Memory B cell (primary cell): Measurements from ENCODE around the gene ZNF79.
A peak's percentile ranks its signal among the peaks of the same experiment; 100 is the strongest.

Source experiments
- ATAC-seq: fragments of 150-1000 bp; cut with Tn5 transposase; 2 replicates; pipeline ENCODE4 v1.10.0; 2021; ENCODE audit warnings: low read depth, mild to moderate bottlenecking, moderate library complexity
- DNase-seq, 2 donors: peaks; one replicate each; pipeline ENCODE4 v3.0.0; 2022; ENCODE audit warnings: low spot score in 2 of 2
- H3K27ac Mint-ChIP-seq: one replicate; pipeline ENCODE4 v1.8.0; 2022; ENCODE audit warnings: mild to moderate bottlenecking, moderate library complexity, mixed read lengths
- H3K27me3 Mint-ChIP-seq: one replicate; pipeline ENCODE4 v1.8.0; 2022; ENCODE audit warnings: mixed read lengths
- H3K36me3 Mint-ChIP-seq: one replicate; pipeline ENCODE4 v1.8.0; 2022; ENCODE audit warnings: mild to moderate bottlenecking, mixed read lengths
- H3K4me1 Mint-ChIP-seq: one replicate; pipeline ENCODE4 v1.8.0; 2022; ENCODE audit warnings: mixed read lengths
- H3K4me3 Mint-ChIP-seq: one replicate; pipeline ENCODE4 v1.8.0; 2022; ENCODE audit warnings: mild to moderate bottlenecking, moderate library complexity, mixed read lengths
- H3K9me3 Mint-ChIP-seq: one replicate; pipeline ENCODE4 v1.8.0; 2022; ENCODE audit warnings: mixed read lengths

ZNF79 gene

DNA sequence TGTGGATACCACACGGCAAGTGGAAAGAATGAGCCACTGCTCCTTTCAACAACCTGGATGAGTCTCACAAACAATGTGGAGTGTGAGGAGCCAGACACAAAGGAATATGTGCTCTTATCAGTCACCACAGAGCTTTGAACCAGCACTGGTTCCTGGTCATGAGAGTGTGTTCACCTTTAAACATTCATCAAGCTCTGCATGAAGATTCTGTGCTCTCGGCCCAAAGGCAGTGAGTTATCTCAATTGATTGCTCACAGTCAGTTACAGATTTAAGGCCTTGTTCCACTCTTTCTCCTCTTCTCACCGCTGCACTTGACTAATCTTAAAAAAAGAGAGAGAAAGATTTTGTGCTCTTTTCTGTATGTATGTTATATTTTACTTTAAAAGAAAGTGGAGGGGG lies 46.5 kb downstream of the ZNF79 start:
- DNase-seq (no peak), ATAC-seq (no peak)
- no peaks in the 10 kb centered on the region for H3K4me1 Mint-ChIP-seq
- H3K9me3 Mint-ChIP-seq = peaks cover 3% of the 10 kb centered on the region
- peaks cover 27% of the 10 kb centered on the region for H3K36me3 Mint-ChIP-seq
- no peak overlapping the region for H3K4me3 Mint-ChIP-seq
- no peak overlapping the region for H3K27ac Mint-ChIP-seq
- H3K27me3 Mint-ChIP-seq = no peaks in the 10 kb centered on the region

DNA sequence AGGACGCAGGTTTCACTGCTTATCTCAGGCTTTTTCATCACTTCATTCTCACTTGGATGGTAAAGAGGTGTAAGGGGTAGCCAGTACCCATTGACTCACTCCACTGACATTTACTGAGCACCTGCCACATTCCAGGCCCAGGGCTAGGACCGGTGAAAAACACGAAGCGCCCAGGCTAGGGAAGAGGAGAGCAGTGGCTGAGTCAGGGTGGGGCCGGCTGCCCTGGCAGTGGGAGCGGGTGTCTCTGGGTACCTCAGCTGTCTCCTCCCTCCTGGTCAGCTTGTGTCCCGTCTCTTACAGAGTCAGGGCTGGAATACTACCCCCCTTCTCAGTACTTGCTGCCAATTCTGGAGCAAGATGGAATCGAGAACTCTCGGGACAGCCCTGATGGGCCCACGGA lies 49.3 kb downstream of the ZNF79 start:
- H3K36me3 Mint-ChIP-seq = peaks cover 24% of the 10 kb centered on the region
- peaks cover 3% of the 10 kb centered on the region for H3K9me3 Mint-ChIP-seq
- ATAC-seq = no peak
- H3K27ac Mint-ChIP-seq = no peak overlapping the region
- no peak for DNase-seq
- no peaks in the 10 kb centered on the region for H3K4me1 Mint-ChIP-seq
- H3K27me3 Mint-ChIP-seq = no peaks in the 10 kb centered on the region
- no peak overlapping the region for H3K4me3 Mint-ChIP-seq

DNA sequence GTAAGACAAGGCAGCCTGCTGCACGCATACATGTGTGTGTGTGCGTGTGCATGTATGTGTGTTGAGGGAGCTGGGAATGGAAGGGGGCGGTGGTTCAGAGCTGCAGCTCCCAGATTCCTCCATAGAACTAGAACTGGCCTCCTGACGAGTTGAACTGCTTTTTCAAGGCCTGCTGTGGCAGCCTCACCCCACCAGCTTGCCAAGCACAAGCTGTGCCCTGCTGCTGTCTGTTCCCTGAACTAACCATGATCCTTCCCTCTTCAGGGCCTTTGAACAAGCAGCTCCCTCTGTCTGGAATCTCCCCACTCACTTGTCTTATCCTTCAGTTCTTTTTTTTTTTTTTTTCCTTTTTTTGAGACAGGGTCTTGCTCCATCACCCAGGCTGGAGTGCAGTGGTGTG lies 49.8 kb downstream of the ZNF79 start:
- peaks cover 3% of the 10 kb centered on the region for H3K9me3 Mint-ChIP-seq
- H3K36me3 Mint-ChIP-seq = peaks cover 27% of the 10 kb centered on the region
- no peaks in the 10 kb centered on the region for H3K27me3 Mint-ChIP-seq
- no peak overlapping the region for H3K4me3 Mint-ChIP-seq
- no peak overlapping the region for H3K27ac Mint-ChIP-seq
- DNase-seq (no peak), ATAC-seq (no peak)
- H3K4me1 Mint-ChIP-seq = no peaks in the 10 kb centered on the region

DNA sequence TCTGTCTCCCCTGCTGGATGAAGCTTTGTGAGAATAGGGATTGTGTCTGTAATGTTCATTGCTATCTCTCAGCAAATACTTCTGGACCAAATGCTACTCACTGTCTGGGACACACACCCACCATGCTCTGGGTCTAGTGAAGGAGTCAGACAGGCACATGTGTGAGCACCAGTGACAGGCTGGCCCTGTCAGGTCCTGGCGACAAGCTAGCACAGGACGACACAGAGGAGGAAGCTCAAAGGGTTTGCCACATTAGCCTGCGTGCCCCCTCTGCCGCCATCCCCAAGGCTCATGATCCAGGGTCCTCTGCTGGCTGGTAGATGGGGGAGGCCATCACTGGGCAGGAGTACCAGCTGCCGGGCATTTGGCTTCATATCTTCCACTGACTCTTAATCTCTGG lies 50.4 kb downstream of the ZNF79 start:
- DNase-seq (no peak), ATAC-seq (no peak)
- Mint-ChIP-seq H3K36me3 (peaks cover 28% of the 10 kb centered on the region), H3K27me3 (no peaks in the 10 kb centered on the region), H3K27ac (no peak overlapping the region), H3K9me3 (peaks cover 3% of the 10 kb centered on the region), H3K4me3 (no peak overlapping the region), H3K4me1 (no peaks in the 10 kb centered on the region)

DNA sequence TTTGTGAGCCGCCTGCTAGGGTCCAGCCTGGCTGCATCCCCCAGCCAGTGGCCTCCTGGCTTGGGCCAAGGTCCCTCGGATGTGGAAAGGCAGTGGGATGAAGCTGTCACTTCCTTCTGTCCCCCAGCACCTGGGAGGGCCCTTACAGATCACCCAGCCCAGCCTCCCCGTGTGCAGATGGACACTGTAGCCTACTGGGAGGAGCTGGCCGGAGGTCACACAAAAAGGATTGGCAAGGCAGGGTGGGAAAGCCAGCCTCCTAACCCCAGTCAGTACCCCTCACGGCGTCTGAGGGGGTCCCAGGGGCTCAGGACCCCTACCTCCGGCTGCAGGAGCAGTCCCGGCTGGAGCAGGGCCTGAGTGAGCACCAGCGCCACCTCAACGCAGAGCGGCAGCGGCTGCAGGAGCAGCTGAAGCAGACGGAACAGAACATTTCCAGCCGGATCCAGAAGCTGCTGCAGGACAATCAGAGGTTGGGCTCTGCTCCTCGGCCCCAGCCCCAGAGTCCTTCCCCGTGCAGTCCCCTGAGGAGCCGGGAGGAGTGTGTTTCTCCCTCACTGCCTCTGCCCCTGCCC lies 55.4 kb downstream of the ZNF79 start:
- no peak overlapping the region for H3K27ac Mint-ChIP-seq
- H3K4me1 Mint-ChIP-seq = no peaks in the 10 kb centered on the region
- no peak overlapping the region for H3K4me3 Mint-ChIP-seq
- no peaks in the 10 kb centered on the region for H3K9me3 Mint-ChIP-seq
- DNase-seq = no peak
- H3K27me3 Mint-ChIP-seq = no peaks in the 10 kb centered on the region
- no peak for ATAC-seq
- peaks cover 22% of the 10 kb centered on the region for H3K36me3 Mint-ChIP-seq

DNA sequence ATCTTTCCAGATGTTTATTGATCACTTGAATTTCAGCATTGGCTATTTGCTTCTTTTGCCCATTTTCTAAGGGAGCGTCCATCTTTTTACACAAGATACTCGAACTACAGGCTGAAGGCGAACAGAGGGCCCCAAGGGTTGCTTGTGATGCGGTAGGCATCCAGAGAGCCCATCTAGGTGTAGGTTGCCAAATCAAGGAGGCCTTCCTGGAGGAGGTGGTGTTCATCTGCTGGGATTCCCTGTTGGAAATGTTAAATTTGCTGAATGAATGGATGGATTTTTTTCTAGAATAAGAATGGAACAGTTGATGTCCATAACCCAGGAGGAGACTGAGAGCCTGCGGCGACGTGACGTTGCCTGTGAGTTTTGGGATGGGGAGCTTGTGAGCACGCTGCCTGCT lies 58.5 kb downstream of the ZNF79 start:
- DNase-seq = no peak
- H3K4me1 Mint-ChIP-seq = no peaks in the 10 kb centered on the region
- H3K9me3 Mint-ChIP-seq = no peaks in the 10 kb centered on the region
- peaks cover 27% of the 10 kb centered on the region for H3K36me3 Mint-ChIP-seq
- ATAC-seq = no peak
- H3K27me3 Mint-ChIP-seq = no peaks in the 10 kb centered on the region
- H3K27ac Mint-ChIP-seq = no peak overlapping the region
- no peak overlapping the region for H3K4me3 Mint-ChIP-seq

DNA sequence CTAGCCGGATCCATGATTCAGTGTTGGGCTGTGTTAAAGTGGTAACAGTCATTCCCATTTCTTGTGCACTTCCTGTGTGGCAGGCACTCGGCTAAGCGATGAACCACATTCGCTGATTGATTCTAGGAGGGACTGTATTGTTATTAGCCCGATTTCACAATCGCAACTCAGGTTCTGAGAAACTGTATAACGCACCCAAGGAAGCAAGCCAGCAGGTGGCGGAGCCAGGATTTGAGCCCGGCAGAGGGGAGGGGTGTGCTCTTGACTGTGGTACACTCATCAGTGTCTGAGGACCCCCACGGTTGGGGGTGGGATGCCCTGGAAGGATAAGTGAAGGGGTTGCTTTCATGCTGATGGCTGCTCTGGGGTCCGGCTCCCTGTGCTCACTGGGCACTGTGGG lies 61.8 kb downstream of the ZNF79 start:
- Mint-ChIP-seq H3K36me3 (peaks cover 29% of the 10 kb centered on the region), H3K27me3 (no peaks in the 10 kb centered on the region)

DNA sequence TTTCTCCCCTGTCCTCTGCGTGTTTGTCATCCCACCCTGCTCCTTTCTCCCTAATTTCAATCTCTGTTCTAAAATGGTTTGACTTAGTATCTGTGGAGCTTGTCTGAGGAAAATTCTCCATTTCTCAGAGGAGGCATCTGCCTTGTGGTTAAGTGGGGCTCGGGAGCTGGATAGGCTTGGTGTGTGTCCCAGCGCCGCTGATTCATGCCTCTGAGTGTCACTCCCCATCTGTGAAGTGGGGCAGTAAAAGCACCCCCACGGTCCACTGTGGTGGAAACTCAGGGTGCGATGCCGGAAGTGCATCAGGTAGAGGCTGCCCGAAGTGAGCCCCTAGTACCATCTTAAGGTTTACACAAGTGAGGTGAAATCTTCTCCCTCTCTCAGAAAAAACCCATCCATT lies 64.8 kb downstream of the ZNF79 start:
- no peak overlapping the region for H3K27ac Mint-ChIP-seq
- H3K9me3 Mint-ChIP-seq = no peaks in the 10 kb centered on the region
- ATAC-seq (no peak), DNase-seq (no peak)
- H3K27me3 Mint-ChIP-seq = no peaks in the 10 kb centered on the region
- no peaks in the 10 kb centered on the region for H3K4me1 Mint-ChIP-seq
- H3K36me3 Mint-ChIP-seq = peaks cover 32% of the 10 kb centered on the region
- H3K4me3 Mint-ChIP-seq = no peak overlapping the region

More for the DNA sequence above, 61.8 kb downstream of the ZNF79 start:
- DNase-seq = no peak
- ATAC-seq = no peak
- H3K9me3 Mint-ChIP-seq = no peaks in the 10 kb centered on the region
- no peaks in the 10 kb centered on the region for H3K4me1 Mint-ChIP-seq
- H3K27ac Mint-ChIP-seq = peak overlapping the region; percentile 38
- no peak overlapping the region for H3K4me3 Mint-ChIP-seq

DNA sequence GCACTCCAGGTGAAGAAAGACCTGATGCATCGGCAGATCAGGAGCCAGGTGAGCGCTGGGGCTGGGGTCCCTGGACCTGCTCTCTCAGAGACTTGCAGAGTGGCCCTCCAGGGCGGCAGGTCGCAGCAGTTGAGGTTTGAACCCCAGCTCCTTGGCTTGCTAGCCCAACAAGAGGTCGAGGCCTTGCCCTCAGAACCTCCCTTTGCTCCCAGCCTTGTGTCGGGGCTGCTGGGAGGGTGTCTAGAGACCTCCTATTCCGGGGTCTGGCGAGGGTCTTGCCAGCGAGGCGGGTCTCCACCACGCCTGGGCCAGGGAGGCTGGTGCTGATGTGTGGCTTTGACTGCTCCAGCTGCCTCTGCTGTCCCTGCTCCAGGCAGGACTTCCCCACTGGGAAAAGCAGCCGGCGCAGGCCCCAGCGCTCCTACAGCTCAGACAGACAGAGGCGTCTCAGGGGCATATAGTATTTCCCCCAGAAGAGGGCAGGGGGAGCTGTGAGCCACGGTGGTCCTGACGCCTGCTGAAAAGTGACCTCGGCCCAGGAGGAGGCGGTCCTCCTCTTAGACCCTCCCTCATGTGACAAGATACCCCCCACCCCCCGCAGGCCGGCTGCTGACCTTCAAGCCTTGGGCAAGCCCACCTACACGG lies 65.4 kb downstream of the ZNF79 start:
- no peak overlapping the region for H3K4me3 Mint-ChIP-seq
- no peak for ATAC-seq
- no peak overlapping the region for H3K27ac Mint-ChIP-seq
- H3K36me3 Mint-ChIP-seq = peaks cover 31% of the 10 kb centered on the region
- no peaks in the 10 kb centered on the region for H3K4me1 Mint-ChIP-seq
- H3K27me3 Mint-ChIP-seq = no peaks in the 10 kb centered on the region
- no peaks in the 10 kb centered on the region for H3K9me3 Mint-ChIP-seq
- DNase-seq = no peak

DNA sequence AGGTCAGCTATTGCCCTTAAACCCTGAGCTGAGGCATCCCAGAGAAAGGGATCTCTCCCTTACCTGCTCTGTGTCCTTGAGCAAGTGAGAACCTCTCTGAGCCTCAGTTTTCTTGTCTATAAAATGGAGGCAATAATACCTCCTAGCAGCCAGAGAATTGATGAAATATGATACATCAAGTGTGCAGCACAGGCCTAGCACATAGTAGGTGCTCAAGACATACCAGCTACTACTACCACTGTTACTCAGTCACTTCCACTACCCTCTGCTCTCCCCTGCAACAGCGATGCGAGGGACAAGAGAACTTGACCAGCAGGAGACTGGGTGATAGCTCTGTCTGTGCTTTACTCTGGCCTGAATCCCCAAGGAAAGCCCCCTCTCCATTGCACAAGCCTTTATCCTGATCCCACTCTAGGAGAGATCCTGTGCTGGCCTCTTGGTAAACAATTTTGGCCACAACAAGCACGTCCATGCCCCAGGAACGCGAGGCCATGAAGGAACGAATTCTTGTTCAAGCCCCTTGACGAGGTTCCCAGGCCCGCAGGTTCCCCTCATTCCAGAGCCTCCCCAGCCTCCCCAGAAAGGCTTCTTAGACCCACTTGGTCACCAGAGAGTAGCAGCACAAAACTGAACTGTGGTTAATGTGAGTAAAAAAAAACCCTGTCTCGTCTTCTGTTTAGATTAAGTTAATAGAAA lies 66.5 kb downstream of the ZNF79 start:
- Mint-ChIP-seq H3K27me3 (no peaks in the 10 kb centered on the region), H3K4me3 (no peak overlapping the region), H3K36me3 (peaks cover 29% of the 10 kb centered on the region), H3K27ac (no peak overlapping the region), H3K4me1 (no peaks in the 10 kb centered on the region), H3K9me3 (no peaks in the 10 kb centered on the region)
- no peak for ATAC-seq
- no peak for DNase-seq

DNA sequence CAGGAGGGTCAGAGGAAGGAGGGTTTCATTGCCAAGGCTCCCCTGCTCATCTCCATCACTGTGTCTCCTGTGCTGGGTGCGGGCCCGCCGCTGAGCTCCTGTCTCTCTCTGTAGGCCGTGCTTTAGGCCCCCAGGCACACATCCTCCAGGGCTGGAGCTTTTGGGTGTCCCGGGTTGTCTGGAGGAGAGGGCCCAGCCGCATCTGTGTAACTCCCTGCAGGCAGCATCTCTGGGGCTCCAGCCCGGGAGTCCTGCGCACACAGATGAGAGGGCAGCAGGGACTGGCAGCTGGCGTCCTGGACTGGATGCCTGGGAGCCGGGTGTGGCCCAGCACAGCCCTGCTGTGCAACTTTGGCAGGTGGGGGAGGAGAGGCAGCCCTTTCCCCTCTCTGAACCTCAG lies 67.3 kb downstream of the ZNF79 start:
- DNase-seq = no peak
- ATAC-seq = no peak
- Mint-ChIP-seq H3K9me3 (no peaks in the 10 kb centered on the region), H3K4me1 (no peaks in the 10 kb centered on the region), H3K36me3 (peaks cover 32% of the 10 kb centered on the region), H3K27ac (no peak overlapping the region), H3K4me3 (no peak overlapping the region), H3K27me3 (no peaks in the 10 kb centered on the region)

DNA sequence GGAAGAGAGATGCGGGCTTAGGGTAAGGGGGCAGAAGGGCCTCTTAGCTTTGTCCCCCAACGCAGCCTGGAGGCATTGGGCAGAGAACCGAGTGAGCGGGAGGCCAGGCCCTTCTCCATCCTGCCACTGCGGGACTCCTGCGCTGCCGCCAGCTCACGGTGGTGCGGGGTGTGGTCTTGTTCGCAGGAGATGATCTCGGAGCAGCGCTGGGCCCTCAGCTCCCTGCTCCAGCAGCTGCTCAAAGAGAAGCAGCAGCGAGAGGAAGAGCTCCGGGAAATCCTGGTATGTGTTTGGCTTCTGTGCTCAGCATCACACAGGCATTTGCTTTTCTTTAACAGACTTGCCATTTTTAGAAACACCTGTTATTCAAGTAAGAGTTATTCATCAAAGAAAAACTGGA lies 68.4 kb downstream of the ZNF79 start:
- Mint-ChIP-seq H3K36me3 (peaks cover 30% of the 10 kb centered on the region), H3K4me1 (no peaks in the 10 kb centered on the region), H3K27me3 (no peaks in the 10 kb centered on the region), H3K27ac (no peak overlapping the region), H3K9me3 (no peaks in the 10 kb centered on the region), H3K4me3 (no peak overlapping the region)
- no peak for ATAC-seq
- DNase-seq = no peak

DNA sequence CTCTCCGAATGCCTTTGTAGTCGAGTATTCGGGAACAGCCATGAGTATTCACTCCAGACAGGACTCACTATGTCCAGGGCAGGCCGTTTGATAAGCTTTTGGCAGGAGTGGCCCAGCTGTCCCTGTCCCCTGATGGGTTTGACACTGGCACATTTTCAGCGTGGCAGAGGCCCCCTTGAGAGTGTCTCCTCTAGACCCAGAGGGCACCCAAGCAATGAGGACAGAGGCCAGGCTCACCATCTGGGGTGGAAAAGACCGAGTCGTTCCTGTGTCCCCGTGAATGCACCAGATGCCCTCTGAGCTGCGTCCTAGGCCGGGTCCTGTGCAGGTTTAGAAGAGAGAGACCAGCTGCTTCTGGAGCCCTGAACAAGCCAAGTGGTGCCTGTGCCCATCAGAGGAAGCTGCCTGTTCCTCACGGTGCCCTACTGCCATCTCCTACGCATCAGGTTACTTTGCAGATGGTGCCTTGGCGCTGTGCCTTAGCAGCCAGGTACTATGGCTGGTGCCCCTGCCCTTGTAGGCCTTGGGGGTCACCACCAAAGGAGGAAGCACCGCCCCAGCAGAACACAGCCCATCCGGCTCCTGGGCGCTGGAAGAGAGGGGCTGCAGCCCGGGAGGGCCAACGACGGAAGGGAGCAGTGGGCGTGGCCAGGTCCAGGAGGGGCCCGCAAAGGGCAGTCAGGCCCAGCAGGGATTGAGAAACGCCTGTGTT lies 69.6 kb downstream of the ZNF79 start:
- no peak for ATAC-seq

DNA sequence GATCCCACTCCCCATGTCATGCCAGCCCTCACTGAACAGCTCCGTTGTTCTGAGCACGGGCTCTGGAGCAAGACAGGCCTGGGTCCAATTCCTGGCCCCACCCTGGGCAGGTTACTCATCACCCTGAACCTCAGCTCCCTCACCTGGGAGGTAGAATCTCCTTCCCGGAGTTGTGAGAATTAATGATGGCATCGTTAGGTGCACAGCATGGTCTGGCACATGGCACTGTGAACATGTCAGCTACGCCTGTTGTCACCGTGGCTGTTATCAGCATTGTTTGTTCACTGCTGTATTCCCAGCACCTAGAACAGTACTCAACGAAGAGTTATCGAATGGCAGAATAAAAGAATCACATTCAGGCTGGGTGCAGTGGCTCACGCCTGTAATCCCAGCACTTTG lies 70.1 kb downstream of the ZNF79 start:
- H3K36me3 Mint-ChIP-seq = peaks cover 21% of the 10 kb centered on the region
- DNase-seq (no peak), ATAC-seq (no peak)
- H3K27me3 Mint-ChIP-seq = no peaks in the 10 kb centered on the region
- H3K27ac Mint-ChIP-seq = no peak overlapping the region
- no peaks in the 10 kb centered on the region for H3K9me3 Mint-ChIP-seq
- no peak overlapping the region for H3K4me3 Mint-ChIP-seq
- H3K4me1 Mint-ChIP-seq = no peaks in the 10 kb centered on the region

More for the DNA sequence above, 69.6 kb downstream of the ZNF79 start:
- Mint-ChIP-seq H3K9me3 (no peaks in the 10 kb centered on the region), H3K27me3 (no peaks in the 10 kb centered on the region), H3K4me3 (no peak overlapping the region), H3K36me3 (peaks cover 24% of the 10 kb centered on the region), H3K27ac (no peak overlapping the region), H3K4me1 (no peaks in the 10 kb centered on the region)
- DNase-seq = no peak
